PC-9 (cell line): Measurements from ENCODE around the gene LDHB.

Experiments used
- EZH2 ChIP-seq: fragments of 200-600 bp; sonication (generic); IDR thresholded peaks from 2 replicates; pipeline ENCODE4 v1.8.0; 2017; ENCODE audit warnings: antibody characterized with exemption, low read depth
- TF ChIP-seq, protein P1 (sequence below): fragments of 200-600 bp; sonication (generic); conservative IDR thresholded peaks from 2 replicates; pipeline ENCODE4 v1.6.1; 2017; ENCODE audit warnings: mixed run types, antibody characterized with exemption, mild to moderate bottlenecking, moderate library complexity

DNA sequence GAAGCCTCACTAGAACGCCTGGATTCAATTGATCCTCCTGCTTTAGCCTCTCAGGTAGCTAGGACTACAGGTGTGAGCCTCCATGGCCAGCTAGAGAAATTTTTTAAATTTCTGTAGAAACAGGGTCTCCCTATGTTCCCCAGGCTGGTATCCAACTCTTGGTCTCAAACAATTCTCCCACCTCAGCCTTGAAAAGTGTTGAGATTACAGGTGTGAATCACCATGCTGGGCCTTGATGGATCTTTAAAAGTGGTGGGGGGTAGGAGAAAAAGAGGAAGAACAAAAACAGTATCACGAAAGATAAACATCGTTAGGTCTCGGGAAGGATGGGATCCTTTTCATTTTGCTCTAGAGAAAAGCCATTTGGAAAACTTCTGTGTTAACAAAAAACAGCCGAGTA is 57.4 kb downstream of the LDHB start:
- TF ChIP-seq, protein P1, sequence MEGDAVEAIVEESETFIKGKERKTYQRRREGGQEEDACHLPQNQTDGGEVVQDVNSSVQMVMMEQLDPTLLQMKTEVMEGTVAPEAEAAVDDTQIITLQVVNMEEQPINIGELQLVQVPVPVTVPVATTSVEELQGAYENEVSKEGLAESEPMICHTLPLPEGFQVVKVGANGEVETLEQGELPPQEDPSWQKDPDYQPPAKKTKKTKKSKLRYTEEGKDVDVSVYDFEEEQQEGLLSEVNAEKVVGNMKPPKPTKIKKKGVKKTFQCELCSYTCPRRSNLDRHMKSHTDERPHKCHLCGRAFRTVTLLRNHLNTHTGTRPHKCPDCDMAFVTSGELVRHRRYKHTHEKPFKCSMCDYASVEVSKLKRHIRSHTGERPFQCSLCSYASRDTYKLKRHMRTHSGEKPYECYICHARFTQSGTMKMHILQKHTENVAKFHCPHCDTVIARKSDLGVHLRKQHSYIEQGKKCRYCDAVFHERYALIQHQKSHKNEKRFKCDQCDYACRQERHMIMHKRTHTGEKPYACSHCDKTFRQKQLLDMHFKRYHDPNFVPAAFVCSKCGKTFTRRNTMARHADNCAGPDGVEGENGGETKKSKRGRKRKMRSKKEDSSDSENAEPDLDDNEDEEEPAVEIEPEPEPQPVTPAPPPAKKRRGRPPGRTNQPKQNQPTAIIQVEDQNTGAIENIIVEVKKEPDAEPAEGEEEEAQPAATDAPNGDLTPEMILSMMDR = no peak
- no peak for TF ChIP-seq EZH2
